ENCODE measurements around the gene PAK2. TPM values are rescaled to one million over a fixed set of nuclear protein-coding genes. Genes with fewer than 3 reads are reported as not detected.

PAK2 gene
- total and polyA plus RNA-seq, 3 donors from 2014 or later, result 30.7 to 49.2 (median 47.4) TPM

GRCh38 chr3:196694941-196695848 is 44.5 kb upstream of the PAK2 start:
- 79 to 82% methylated on average over 17 of the region's 17 CpGs for WGBS, 2 donors
- TF ChIP-seq CTCF (IDR thresholded peaks at IDR 0.05) (no peak), POLR2A (IDR thresholded peaks at IDR 0.05) (no peak)
- Histone ChIP-seq H3K27ac (no peak overlapping the region), H3K4me3 (no peak overlapping the region), H3K4me1 (no peaks in the 10 kb centered on the region), H3K9me3 (no peaks in the 10 kb centered on the region), H3K36me3 (ENCODE audit: low read depth, missing control alignments) (no peaks in the 10 kb centered on the region), H3K27me3 (no peaks in the 10 kb centered on the region)
- DNase-seq, result no peak
- intact Hi-C loops (cut with DNase I; ENCODE audit: low total_unique reads), result no loop called here

GRCh38 chr3:196695849-196696226 is 43.8 kb upstream of the PAK2 start:
- H3K4me3 ChIP-seq, result no peak overlapping the region
- no peaks in the 10 kb centered on the region for H3K9me3 ChIP-seq
- no peak overlapping the region for H3K27ac ChIP-seq
- TF ChIP-seq CTCF (IDR thresholded peaks at IDR 0.05), result no peak
- no peak for TF ChIP-seq POLR2A (IDR thresholded peaks at IDR 0.05)
- H3K27me3 ChIP-seq, result no peaks in the 10 kb centered on the region
- H3K36me3 ChIP-seq (ENCODE audit: low read depth, missing control alignments), result no peaks in the 10 kb centered on the region
- WGBS, 2 donors, result 84 to 90% methylated on average over 5 of the region's 5 CpGs
- intact Hi-C loops (cut with DNase I; ENCODE audit: low total_unique reads), result no loop called here
- no peak for DNase-seq
- H3K4me1 ChIP-seq, result no peaks in the 10 kb centered on the region

GRCh38 chr3:196697270-196697669 is 42.4 kb upstream of the PAK2 start:
- TF ChIP-seq CTCF (IDR thresholded peaks at IDR 0.05) (no peak), POLR2A (IDR thresholded peaks at IDR 0.05) (no peak)
- WGBS, 2 donors, result 69 to 73% methylated on average over 5 of the region's 5 CpGs
- H3K27me3 ChIP-seq, result no peaks in the 10 kb centered on the region
- intact Hi-C loops (cut with DNase I; ENCODE audit: low total_unique reads), result no loop called here
- H3K4me1 ChIP-seq, result no peaks in the 10 kb centered on the region
- no peaks in the 10 kb centered on the region for H3K36me3 ChIP-seq (ENCODE audit: low read depth, missing control alignments)
- H3K4me3 ChIP-seq, result no peak overlapping the region
- no peak for DNase-seq
- no peaks in the 10 kb centered on the region for H3K9me3 ChIP-seq
- no peak overlapping the region for H3K27ac ChIP-seq

DNA sequence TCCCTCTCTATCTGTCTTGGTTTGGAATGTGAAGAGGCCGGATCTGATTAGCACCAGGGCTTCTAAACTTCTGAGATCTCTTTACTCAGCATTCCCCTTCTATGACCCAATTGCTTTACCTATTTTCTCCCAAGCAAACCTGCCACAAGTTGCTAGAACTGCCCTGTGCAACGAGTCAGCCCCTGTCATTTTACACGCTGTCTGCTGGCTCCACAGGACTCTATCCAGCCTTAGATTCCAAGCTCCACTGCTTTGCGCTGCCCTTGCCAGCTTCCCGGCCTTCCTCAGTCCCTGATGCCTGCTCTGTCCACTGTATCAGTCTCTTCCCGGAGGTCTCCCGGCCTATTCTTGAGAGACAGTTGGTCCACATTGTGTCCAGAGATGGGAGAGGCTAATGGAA is 39.9 kb upstream of the PAK2 start:
- Histone ChIP-seq H3K36me3 (ENCODE audit: low read depth, missing control alignments) (no peaks in the 10 kb centered on the region), H3K4me3 (no peak overlapping the region), H3K9me3 (no peaks in the 10 kb centered on the region), H3K27me3 (no peaks in the 10 kb centered on the region), H3K27ac (no peak overlapping the region), H3K4me1 (no peaks in the 10 kb centered on the region)
- no peak for DNase-seq
- 88 to 93% methylated on average over 7 of the region's 7 CpGs for WGBS, 2 donors
- TF ChIP-seq POLR2A (IDR thresholded peaks at IDR 0.05), result no peak
- no peak for TF ChIP-seq CTCF (IDR thresholded peaks at IDR 0.05)
- intact Hi-C loops (cut with DNase I; ENCODE audit: low total_unique reads), result no loop called here

DNA sequence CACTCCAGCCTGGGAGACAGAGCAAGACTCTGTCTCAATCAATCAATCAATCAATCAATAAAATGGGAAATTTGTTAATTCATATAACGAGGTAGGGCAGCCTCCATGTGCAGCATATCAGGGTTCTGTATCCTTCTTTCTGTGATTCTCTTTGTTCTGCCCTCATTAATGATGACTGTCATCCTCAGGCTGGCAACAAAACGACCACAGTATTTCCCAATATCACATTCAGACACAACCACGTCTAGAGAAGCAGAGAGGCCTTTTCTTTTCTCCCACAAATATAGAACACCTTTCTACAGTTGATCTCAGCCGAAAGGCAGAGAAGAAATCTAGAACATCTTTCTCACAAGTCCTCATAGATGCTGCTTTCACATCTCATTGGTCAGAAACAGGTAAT is 38.9 kb upstream of the PAK2 start:
- no peaks in the 10 kb centered on the region for H3K27me3 ChIP-seq
- no peak for TF ChIP-seq CTCF (IDR thresholded peaks at IDR 0.05)
- no peak for TF ChIP-seq POLR2A (IDR thresholded peaks at IDR 0.05)
- H3K4me1 ChIP-seq, result no peaks in the 10 kb centered on the region
- no peak overlapping the region for H3K27ac ChIP-seq
- no peaks in the 10 kb centered on the region for H3K9me3 ChIP-seq
- no peak for DNase-seq
- H3K4me3 ChIP-seq, result no peak overlapping the region
- intact Hi-C loops (cut with DNase I; ENCODE audit: low total_unique reads), result no loop called here
- 82 to 84% methylated on average over 4 of the region's 4 CpGs for WGBS, 2 donors
- no peaks in the 10 kb centered on the region for H3K36me3 ChIP-seq (ENCODE audit: low read depth, missing control alignments)
